Neutrophil (primary cell): ENCODE measurements around the gene KCNN2.

Source experiments
- H3K27ac ChIP-seq: fragments of 200-600 bp; sonication (generic); 2 replicates; pipeline ENCODE4 v1.5.1; 2016; ENCODE audit warnings: mild to moderate bottlenecking, moderate library complexity
- H3K27me3 ChIP-seq: fragments of 200-600 bp; sonication (generic); 2 replicates; pipeline ENCODE4 v1.6.0; 2016; ENCODE audit warnings: mild to moderate bottlenecking
- H3K36me3 ChIP-seq: fragments of 200-600 bp; sonication (generic); 2 replicates; pipeline ENCODE4 v1.5.1; 2017
- H3K4me1 ChIP-seq, 2 experiments: fragments of 200-600 bp in 1 of 2; sonication (generic) in 1 of 2; 1 replicate in 1 of 2; 2 replicates in 1 of 2; pipeline versions ENCODE4 v1.5.1 to v1.6.1; 2013 to 2016; ENCODE audit warnings: low read depth in 1 of 2, low read length in 1 of 2, mild to moderate bottlenecking in 1 of 2, moderate library complexity in 1 of 2; ENCODE audit not compliant: control insufficient read depth in 1 of 2, insufficient read depth in 1 of 2
- H3K4me3 ChIP-seq, 2 experiments: fragments of 200-600 bp in 1 of 2; sonication (generic) in 1 of 2; 1 replicate in 1 of 2; 2 replicates in 1 of 2; pipeline ENCODE4 v1.5.1; 2013 to 2016; ENCODE audit warnings: low read depth in 1 of 2, low read length in 1 of 2, mild to moderate bottlenecking in 1 of 2, moderate library complexity in 1 of 2
- H3K9me3 ChIP-seq: fragments of 200-600 bp; sonication (generic); 2 replicates; pipeline ENCODE4 v1.5.1; 2016
- TF ChIP-seq, protein P1 (sequence below): fragments of 200-600 bp; sonication (generic); IDR thresholded peaks from 2 replicates; pipeline ENCODE4 v1.5.1; 2016; ENCODE audit warnings: antibody characterized with exemption

KCNN2 gene

DNA sequence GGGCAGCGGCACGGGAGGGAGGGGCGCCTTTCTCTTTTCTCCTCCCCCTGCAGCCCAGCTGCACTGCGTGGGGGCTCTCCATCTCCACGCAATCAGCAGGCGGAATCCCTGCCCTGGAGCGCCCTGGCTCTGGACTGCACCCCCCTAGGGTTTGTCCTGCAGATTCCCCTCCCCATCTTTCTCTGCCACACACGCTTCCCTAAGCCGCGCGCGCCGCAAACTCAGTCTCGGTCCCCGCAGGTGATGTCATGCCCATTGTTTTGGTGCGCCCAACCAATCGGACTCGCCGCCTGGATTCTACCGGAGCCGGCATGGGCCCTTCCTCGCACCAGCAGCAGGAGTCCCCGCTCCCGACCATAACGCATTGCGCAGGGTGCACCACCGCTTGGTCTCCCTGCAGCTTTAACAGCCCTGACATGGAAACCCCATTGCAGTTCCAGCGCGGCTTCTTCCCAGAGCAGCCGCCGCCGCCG, at the start of gene KCNN2:
Gene KCNN2, plus strand, starts transcription at position 347 of the 473 bp plus-strand sequence. Its CDS starts 70 bp downstream, at position 417.
- no peak within 1 kb of the TSS for H3K27ac ChIP-seq
- no peaks in the 10 kb centered on the region for H3K9me3 ChIP-seq
- TF ChIP-seq, protein P1, sequence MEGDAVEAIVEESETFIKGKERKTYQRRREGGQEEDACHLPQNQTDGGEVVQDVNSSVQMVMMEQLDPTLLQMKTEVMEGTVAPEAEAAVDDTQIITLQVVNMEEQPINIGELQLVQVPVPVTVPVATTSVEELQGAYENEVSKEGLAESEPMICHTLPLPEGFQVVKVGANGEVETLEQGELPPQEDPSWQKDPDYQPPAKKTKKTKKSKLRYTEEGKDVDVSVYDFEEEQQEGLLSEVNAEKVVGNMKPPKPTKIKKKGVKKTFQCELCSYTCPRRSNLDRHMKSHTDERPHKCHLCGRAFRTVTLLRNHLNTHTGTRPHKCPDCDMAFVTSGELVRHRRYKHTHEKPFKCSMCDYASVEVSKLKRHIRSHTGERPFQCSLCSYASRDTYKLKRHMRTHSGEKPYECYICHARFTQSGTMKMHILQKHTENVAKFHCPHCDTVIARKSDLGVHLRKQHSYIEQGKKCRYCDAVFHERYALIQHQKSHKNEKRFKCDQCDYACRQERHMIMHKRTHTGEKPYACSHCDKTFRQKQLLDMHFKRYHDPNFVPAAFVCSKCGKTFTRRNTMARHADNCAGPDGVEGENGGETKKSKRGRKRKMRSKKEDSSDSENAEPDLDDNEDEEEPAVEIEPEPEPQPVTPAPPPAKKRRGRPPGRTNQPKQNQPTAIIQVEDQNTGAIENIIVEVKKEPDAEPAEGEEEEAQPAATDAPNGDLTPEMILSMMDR: no peak
- peaks cover 82% of the 10 kb centered on the region for H3K27me3 ChIP-seq
- no peaks in the 10 kb centered on the region for H3K36me3 ChIP-seq
- H3K4me1 ChIP-seq: no peaks in the 10 kb centered on the region
- H3K4me3 ChIP-seq: no peak within 1 kb of the TSS

DNA sequence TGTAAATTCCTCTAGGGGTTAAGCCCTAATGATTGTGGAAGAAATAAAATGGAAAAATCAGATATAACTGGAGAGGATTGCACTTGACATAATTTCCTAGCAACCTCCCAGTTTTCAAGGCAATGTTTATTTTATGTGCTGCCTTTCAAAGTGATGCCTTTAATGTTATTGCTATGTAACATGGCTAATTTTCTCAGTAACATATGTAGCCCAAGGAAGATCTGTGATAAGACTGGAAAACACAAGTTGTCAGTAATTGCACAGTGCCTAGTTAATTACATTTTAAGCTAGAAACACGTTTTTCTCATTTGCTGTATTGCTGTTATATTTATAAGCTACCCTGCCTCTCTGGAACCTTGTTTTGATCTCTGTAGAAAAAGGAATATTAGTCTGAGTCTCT, 49.2 kb upstream of the KCNN2 start:
- TF ChIP-seq, protein P1: no peak
- Histone ChIP-seq H3K4me3 (no peak overlapping the region), H3K36me3 (no peaks in the 10 kb centered on the region), H3K27me3 (no peaks in the 10 kb centered on the region), H3K4me1 (no peaks in the 10 kb centered on the region), H3K9me3 (no peaks in the 10 kb centered on the region), H3K27ac (no peak overlapping the region)

DNA sequence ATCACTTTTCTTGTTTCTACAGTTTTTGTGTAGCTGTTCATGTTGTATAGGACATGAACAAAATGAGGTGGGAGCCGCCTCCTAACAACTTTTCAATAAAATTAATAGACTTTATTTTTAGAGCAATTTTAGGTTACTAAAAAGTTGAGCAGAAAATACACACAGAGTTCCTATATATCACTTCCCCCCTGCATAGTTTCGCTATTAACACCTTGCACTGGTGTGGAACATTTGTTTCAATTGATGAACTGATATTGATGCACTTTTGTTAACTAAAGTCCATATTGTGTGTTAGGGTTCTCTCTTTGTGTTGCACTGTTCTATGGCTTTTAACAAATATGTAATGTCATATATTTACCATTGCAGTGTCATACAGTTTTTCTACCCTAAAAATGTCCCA, 47.8 kb upstream of the KCNN2 start:
- TF ChIP-seq, protein P1: no peak
- Histone ChIP-seq H3K27ac (no peak overlapping the region), H3K4me1 (no peaks in the 10 kb centered on the region), H3K9me3 (no peaks in the 10 kb centered on the region), H3K4me3 (no peak overlapping the region), H3K27me3 (no peaks in the 10 kb centered on the region), H3K36me3 (no peaks in the 10 kb centered on the region)

DNA sequence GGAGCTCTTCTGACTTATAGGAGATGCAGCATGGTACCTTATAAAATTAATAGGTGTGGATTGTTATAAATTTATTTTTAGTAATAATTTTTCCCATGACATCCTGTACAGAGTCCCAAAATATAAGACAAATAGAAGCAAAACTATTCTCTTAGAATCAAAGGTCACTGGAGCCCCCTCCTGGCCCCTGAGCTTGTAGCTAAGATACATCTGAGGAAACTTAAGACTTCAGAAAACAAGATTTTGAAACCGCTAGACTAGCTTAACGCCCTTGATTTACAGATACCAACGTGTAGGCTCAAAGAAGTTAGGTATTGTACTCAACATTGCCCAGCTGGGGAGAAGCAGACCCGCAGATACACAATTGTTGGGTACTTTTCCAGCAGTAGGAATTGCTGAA, 45.7 kb upstream of the KCNN2 start:
- Histone ChIP-seq H3K27me3 (no peaks in the 10 kb centered on the region), H3K4me1 (no peaks in the 10 kb centered on the region), H3K27ac (no peak overlapping the region), H3K9me3 (no peaks in the 10 kb centered on the region), H3K36me3 (no peaks in the 10 kb centered on the region), H3K4me3 (no peak overlapping the region)
- TF ChIP-seq, protein P1: no peak

DNA sequence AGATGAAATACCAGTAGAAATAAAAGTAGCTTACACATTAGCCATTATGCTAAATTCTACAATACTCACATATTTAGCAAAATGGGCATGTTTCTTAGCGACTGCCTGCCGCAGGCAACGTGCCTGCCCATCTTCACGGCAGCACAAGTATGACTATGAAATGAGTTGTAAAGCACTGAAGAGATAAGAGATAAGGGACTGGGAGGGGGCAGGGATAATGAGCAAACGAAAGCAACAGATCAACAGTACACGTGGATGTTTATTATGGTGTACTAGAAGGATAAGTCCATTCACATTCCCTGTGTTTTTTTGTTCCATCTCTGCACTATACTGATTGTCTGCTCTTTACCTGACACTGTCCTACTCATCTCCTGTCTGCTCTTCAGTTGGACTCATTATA, 44.1 kb upstream of the KCNN2 start:
- Histone ChIP-seq H3K9me3 (no peaks in the 10 kb centered on the region), H3K27ac (no peak overlapping the region), H3K36me3 (no peaks in the 10 kb centered on the region), H3K4me3 (no peak overlapping the region), H3K4me1 (no peaks in the 10 kb centered on the region), H3K27me3 (no peaks in the 10 kb centered on the region)
- TF ChIP-seq, protein P1: no peak

DNA sequence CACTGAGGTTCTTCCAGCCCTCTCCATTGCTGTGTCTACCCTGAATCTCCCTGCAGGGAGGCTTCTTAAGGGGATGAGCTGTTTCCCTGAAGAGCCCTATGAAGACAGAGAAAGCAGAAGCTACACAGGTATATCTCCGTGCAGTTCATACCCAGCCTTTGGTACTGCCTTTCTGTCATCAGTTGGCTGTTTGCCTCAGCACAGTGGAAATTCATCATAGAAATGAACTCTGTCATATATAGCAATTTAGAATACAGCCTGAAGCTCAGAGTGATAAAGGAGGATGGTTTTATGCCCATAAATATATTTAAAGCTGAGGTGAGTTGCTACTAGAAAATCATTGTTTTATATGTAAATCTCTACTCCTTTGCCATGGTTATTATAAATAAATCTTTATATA, 42.6 kb upstream of the KCNN2 start:
- H3K27ac ChIP-seq: no peak overlapping the region
- no peak overlapping the region for H3K4me3 ChIP-seq
- no peaks in the 10 kb centered on the region for H3K9me3 ChIP-seq
- H3K4me1 ChIP-seq: no peaks in the 10 kb centered on the region
- H3K27me3 ChIP-seq: no peaks in the 10 kb centered on the region
- TF ChIP-seq, protein P1: no peak
- H3K36me3 ChIP-seq: no peaks in the 10 kb centered on the region
